Osteoblast (primary cell): Measurements from ENCODE around the gene PCSK5. TPM values are rescaled to one million over a fixed set of nuclear protein-coding genes. Genes with fewer than 3 reads are reported as not detected.

ENCODE experiments used
- DNase-seq: peaks from one replicate; pipeline ENCODE4 v3.0.0; 2011; ENCODE audit warnings: low spot score, mixed read lengths; ENCODE audit not compliant: insufficient read length; ENCODE audit errors: missing footprints
- H2AFZ ChIP-seq: 2 replicates; pipeline ENCODE4 v1.6.0; 2011; ENCODE audit warnings: mild to moderate bottlenecking, low read length
- H3K27ac ChIP-seq: 2 replicates; pipeline ENCODE4 v1.5.1; 2011; ENCODE audit warnings: mild to moderate bottlenecking, low read depth, low read length, moderate library complexity
- H3K27me3 ChIP-seq: 2 replicates; pipeline ENCODE4 v1.6.0; 2012; ENCODE audit warnings: mild to moderate bottlenecking, control low read depth, inconsistent platforms, low read length, moderate library complexity; ENCODE audit not compliant: insufficient read depth
- H3K36me3 ChIP-seq: 2 replicates; pipeline ENCODE4 v1.5.1; 2011; ENCODE audit warnings: mild to moderate bottlenecking, low read length, control low read depth, moderate library complexity; ENCODE audit not compliant: insufficient read depth
- H3K4me1 ChIP-seq: 2 replicates; pipeline ENCODE4 v1.5.1; 2011; ENCODE audit warnings: mild to moderate bottlenecking, low read length, control low read depth, moderate library complexity; ENCODE audit not compliant: insufficient read depth
- H3K4me2 ChIP-seq: 2 replicates; pipeline ENCODE4 v1.6.0; 2011; ENCODE audit warnings: mild to moderate bottlenecking, low read length; ENCODE audit not compliant: insufficient read depth
- H3K4me3 ChIP-seq: fragments of 200-600 bp; sonication (generic); 3 replicates; pipeline ENCODE4 v1.5.1; 2012; ENCODE audit warnings: mild to moderate bottlenecking, low read length, inconsistent platforms; ENCODE audit not compliant: insufficient read depth
- H3K79me2 ChIP-seq: 2 replicates; pipeline ENCODE4 v1.6.0; 2012; ENCODE audit warnings: mild to moderate bottlenecking, low read length, control low read depth, inconsistent platforms; ENCODE audit not compliant: insufficient read depth
- H3K9me3 ChIP-seq: 2 replicates; pipeline ENCODE4 v1.5.1; 2011; ENCODE audit warnings: low read depth, low read length, control low read depth
- H4K20me1 ChIP-seq: 2 replicates; pipeline ENCODE4 v1.6.0; 2012; ENCODE audit warnings: mild to moderate bottlenecking, low read length, control low read depth; ENCODE audit not compliant: insufficient read depth
- CTCF ChIP-seq: IDR thresholded peaks from 2 replicates; pipeline ENCODE4 v1.5.1; 2011; ENCODE audit warnings: mild to moderate bottlenecking, low read depth, low read length, moderate library complexity; ENCODE audit errors: extremely low read depth
- total RNA-seq: library from RNA; depleted of rRNA; stranded (reverse); fragments of >200 nt; gene quantifications from 2 replicates; pipeline ENCODE4 v1.2.3, GENCODE V29; 2012

The PCSK5 gene
- total RNA-seq, 1 donor: 14.5 TPM

DNA sequence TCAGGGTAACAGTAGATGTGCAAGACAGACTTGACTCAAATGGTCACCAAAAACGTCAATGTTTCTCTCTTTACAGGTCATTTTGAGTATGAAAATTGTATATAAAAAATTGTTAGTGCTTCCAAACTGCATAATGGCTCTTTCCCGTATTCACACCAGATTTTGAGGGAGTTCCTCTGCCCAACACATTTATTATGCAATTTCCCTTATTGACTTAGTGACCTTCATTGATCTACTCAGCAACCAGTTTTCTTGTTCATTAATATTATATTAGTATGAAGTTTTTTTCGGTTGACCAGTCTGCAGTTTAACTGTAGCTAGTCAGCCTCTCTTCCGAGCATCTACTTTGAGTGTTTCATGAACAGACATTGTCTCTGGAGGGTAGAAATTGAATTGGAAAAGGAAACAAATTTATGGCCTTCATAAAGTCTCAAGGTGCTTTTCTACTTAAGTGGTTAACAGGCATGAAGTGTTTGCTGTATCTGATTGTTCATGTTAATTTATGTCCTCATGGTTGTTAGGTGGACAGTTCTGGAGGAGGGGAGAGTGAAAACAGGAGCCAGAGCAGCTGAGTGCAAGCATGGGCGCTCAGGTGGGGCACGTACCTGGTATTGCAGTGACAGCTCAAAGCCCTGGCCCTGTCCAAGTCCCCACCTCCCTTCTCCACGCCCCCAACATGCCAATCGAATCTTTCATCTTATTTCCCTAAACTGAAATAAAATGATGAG, 263.6 kb downstream of the PCSK5 start:
- Histone ChIP-seq H3K27me3 (no peaks in the 10 kb centered on the region), H3K36me3 (no peaks in the 10 kb centered on the region), H3K4me2 (no peak overlapping the region), H4K20me1 (no peaks in the 10 kb centered on the region), H3K9me3 (no peaks in the 10 kb centered on the region), H3K4me3 (no peak overlapping the region), H2AFZ (no peak overlapping the region), H3K4me1 (no peaks in the 10 kb centered on the region), H3K27ac (no peak overlapping the region), H3K79me2 (no peaks in the 10 kb centered on the region)
- DNase-seq: no peak
- no peak for TF ChIP-seq CTCF

GRCh38 chr9:76155361-76155760, 264.9 kb downstream of the PCSK5 start:
- Histone ChIP-seq H3K4me2 (no peak overlapping the region), H3K27ac (no peak overlapping the region), H3K79me2 (no peaks in the 10 kb centered on the region), H3K4me1 (no peaks in the 10 kb centered on the region), H2AFZ (no peak overlapping the region), H3K9me3 (no peaks in the 10 kb centered on the region), H3K4me3 (no peak overlapping the region), H4K20me1 (no peaks in the 10 kb centered on the region), H3K27me3 (no peaks in the 10 kb centered on the region), H3K36me3 (no peaks in the 10 kb centered on the region)
- DNase-seq: no peak
- TF ChIP-seq CTCF: no peak

DNA sequence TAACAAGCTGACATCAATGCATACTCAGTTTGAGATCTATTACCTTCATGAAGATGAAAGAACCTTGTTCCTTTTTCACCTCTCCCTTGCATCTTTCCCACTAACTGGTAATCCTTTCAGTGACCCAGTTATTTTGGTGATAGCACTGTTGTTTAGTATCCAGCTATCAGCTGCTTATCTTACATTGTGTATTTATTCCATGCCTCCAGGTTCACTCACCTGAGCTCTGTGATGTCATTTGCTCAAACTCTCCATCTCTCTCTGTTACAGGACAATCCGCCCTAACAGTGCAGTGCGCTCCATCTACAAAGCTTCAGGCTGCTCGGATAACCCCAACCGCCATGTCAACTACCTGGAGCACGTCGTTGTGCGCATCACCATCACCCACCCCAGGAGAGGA, 268.2 kb downstream of the PCSK5 start:
- no peaks in the 10 kb centered on the region for H3K4me1 ChIP-seq
- no peaks in the 10 kb centered on the region for H4K20me1 ChIP-seq
- H3K27me3 ChIP-seq: no peaks in the 10 kb centered on the region
- H3K4me2 ChIP-seq: no peak overlapping the region
- no peak overlapping the region for H3K27ac ChIP-seq
- H3K36me3 ChIP-seq: no peaks in the 10 kb centered on the region
- no peak overlapping the region for H3K4me3 ChIP-seq
- H3K79me2 ChIP-seq: no peaks in the 10 kb centered on the region
- no peaks in the 10 kb centered on the region for H3K9me3 ChIP-seq
- no peak for TF ChIP-seq CTCF
- H2AFZ ChIP-seq: no peak overlapping the region
- no peak for DNase-seq

- H4K20me1 ChIP-seq: no peaks in the 10 kb centered on the region
- no peaks in the 10 kb centered on the region for H3K4me1 ChIP-seq
- DNase-seq: no peak
Observed at GRCh38 chr9:76159293-76159926, 268.9 kb downstream of the PCSK5 start.

More at GRCh38 chr9:76159293-76159926, 268.9 kb downstream of the PCSK5 start:
- TF ChIP-seq CTCF: no peak
- H3K9me3 ChIP-seq: no peaks in the 10 kb centered on the region
- H3K4me2 ChIP-seq: no peak overlapping the region
- no peak overlapping the region for H3K4me3 ChIP-seq
- no peak overlapping the region for H3K27ac ChIP-seq
- no peaks in the 10 kb centered on the region for H3K36me3 ChIP-seq
- no peaks in the 10 kb centered on the region for H3K27me3 ChIP-seq
- no peaks in the 10 kb centered on the region for H3K79me2 ChIP-seq
- no peak overlapping the region for H2AFZ ChIP-seq
